HG03378 (cell line): Measurements from ENCODE around the gene ATL3.
"Not testable (repeated sequence)": the region's sequence is repeated elsewhere in the genome, so short reads cannot be mapped to it uniquely, and the experiment has no call there.

Experiments
- ATAC-seq: cut with Tn5 transposase; IDR thresholded peaks from one replicate; pipeline ENCODE4 v1.9.1; 2021; ENCODE audit warnings: mild to moderate bottlenecking, moderate library complexity; ENCODE audit not compliant: unreplicated experiment

ATL3 gene

GRCh38 chr11:63623513-63624140, 47.5 kb downstream of the ATL3 start:
- no peak for ATAC-seq

DNA sequence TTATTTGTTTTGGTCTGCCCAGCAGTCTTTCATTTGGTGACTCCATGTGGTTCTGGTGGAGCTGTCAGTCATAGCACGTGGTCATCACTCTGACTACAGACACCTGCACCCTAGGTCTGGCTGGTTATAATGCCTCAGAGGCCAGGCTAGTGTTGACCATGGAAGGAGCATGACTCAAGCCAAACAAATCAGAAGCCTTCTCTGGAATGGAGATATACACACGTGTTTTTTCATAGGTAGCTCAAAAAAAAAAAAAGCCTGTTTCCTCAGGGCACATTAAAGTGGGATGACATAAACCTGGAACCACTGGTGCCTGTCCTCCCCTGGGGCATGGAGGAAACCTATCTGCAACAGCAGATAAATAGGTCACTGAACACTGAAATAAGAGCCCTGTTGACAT, 48.9 kb downstream of the ATL3 start:
- ATAC-seq: no peak

DNA sequence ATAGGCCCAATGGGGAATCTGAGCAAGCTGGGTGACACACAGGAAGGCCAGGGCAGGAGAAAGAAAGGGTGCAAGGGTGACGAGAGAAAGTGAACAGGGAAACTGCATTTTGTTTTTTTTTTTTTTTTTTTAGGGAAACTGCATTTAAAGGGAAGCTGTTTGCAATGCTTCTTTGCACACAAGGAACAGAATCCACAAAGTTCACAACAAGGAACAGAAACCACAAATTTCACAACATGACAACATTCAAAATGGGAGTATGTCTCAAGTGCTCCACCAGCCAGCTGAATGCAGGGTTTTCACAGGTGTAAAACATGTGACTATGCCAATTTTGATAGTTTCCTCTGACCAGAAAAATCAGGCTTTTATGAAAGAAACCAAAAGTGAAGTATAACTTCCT, 50.1 kb downstream of the ATL3 start:
- no peak for ATAC-seq

GRCh38 chr11:63619967-63620366, 51.2 kb downstream of the ATL3 start:
- no peak for ATAC-seq

DNA sequence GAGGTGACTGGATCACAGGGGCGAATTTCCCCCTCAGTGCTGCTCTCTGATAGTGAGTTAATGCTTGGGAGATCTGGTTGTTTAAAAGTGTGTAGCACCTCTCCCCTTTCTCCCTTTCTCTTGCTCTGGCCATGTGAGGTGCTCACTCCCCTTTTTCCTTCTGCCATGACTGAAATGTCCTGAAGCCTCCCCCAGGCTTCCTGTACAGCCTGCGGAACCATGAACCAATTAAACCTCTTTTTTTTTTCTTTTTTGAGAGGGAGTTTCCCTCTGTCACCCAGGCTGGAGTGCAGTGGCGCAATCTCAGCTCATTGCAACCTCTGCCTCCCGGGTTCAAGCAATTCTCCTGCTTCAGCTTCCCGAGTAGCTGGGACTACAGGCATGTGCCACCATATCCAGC, 53.5 kb downstream of the ATL3 start:
- ATAC-seq: not testable (repeated sequence)

- no peak for ATAC-seq
These were observed 54.2 kb downstream of the ATL3 start for GRCh38 chr11:63616953-63617352.

GRCh38 chr11:63614136-63614671, 57.0 kb downstream of the ATL3 start, which contains the start of gene PLAAT3:
Gene PLAAT3 (minus strand): TSS chr11:63614433. CDS start chr11:63614014, 419 bp downstream.
- ATAC-seq: no peak

GRCh38 chr11:63613517-63614135, 57.5 kb downstream of the ATL3 start:
- ATAC-seq: no peak

- no peak for ATAC-seq
These were observed 59.0 kb downstream of the ATL3 start for GRCh38 chr11:63612181-63612580.

DNA sequence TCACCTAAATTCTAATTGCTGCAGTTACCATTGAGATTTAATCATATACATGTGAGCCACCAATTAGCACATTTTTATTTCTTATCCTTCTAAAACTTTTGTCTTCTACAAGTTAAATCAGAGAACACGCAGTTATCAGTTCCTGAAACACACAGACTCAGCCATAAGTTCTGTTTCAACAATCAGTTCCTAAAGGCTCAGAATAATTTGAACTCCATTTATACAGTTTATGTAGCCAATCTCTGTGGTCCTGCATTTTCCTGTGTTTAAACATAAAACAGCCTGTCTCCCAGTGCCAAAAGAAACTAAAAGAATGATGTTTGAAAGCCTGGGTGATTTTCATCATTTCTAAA, 59.8 kb downstream of the ATL3 start:
- no peak for ATAC-seq

GRCh38 chr11:63610604-63611394, 60.4 kb downstream of the ATL3 start:
- ATAC-seq: no peak

- no peak for ATAC-seq
These were observed 61.1 kb downstream of the ATL3 start for GRCh38 chr11:63609971-63610580.

- ATAC-seq: no peak
These were observed 61.6 kb downstream of the ATL3 start for GRCh38 chr11:63609536-63609935.

DNA sequence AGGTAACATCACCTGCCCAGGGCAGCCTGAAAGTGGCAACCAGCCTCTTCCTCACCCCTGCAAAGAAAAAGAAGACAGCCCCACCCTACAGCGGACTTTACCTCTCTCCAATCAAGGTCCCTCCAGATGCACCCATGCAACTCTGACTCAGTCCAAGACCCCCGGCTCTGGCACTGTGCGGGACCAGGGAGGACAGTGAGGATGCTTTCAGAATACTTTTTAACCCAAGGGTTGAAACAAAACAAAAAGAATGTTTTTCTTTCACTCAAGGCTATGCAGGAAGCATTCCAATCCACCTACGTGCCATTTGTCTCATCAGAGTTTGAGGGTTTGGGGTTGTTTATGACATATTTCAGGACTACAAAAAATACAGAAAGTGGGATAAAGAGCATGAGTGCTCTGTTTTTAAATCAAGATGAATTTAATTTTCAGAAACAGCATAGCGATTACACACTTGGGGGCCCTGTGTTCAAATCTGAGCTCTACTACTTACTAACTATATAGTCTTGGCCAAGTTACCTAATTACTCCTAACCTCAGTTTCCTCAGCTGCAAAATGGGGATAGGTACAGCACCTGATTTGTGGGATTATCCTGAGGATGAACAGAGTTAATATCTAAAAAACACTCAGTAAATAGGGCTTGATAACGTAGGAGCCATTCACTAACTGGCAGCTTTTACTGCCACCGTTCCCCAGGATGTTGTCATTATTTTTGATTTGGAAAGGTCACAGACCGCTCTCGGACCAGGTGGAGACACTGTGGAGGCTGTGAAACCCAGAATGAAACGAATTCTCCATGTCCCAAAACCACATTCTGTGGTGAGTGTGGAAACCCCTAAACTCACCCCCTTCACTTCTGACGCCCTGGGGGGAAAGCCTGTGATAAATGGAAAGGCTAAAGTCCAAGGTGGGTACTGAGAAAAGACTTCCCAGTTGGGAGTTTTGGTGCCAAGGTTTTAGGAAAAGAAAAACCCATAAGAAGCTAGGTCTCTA, 62.5 kb downstream of the ATL3 start:
- ATAC-seq: no peak

GRCh38 chr11:63603180-63603518, 68.0 kb downstream of the ATL3 start:
- ATAC-seq: no peak

DNA sequence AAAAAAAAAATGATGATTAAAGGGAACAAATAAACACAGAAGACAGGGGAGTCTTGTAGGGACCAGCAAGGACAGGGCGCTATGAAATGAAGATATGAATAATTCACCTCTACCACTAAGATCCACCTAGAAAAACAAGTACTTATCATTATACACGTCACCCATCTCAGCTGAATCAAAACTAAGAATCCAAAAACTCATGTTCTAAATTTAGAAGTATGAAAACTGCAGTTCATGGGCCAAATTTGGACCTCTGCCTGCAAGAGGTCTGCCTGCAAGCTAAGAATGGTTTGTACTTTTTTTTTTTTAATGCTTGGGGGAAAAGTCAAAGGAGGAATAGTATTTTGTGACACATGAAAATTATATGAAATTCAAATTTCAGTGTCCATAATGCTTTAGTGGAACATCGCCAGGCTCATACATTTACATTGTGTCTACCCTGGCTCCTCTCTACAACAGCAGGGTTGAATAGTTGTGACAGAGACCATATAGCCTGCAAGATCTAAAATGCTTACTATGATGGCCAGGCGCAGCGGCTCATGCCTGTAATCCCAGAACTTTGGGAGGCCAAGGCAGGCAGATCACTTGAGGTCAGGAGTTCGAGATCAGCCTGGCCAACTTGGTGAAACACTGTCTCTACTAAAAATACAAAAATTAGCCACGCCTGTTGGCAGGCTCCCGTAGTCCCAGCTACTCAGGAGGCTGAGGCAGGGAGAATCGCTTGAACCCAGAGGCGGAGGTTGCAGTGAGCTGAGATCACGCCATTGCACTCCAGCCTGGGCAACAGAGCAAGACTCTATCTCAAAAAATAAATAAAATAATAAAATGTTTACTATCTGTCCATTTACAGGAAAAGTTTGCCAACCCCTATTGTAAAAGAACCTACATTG, 68.6 kb downstream of the ATL3 start:
- ATAC-seq: not testable (repeated sequence)

DNA sequence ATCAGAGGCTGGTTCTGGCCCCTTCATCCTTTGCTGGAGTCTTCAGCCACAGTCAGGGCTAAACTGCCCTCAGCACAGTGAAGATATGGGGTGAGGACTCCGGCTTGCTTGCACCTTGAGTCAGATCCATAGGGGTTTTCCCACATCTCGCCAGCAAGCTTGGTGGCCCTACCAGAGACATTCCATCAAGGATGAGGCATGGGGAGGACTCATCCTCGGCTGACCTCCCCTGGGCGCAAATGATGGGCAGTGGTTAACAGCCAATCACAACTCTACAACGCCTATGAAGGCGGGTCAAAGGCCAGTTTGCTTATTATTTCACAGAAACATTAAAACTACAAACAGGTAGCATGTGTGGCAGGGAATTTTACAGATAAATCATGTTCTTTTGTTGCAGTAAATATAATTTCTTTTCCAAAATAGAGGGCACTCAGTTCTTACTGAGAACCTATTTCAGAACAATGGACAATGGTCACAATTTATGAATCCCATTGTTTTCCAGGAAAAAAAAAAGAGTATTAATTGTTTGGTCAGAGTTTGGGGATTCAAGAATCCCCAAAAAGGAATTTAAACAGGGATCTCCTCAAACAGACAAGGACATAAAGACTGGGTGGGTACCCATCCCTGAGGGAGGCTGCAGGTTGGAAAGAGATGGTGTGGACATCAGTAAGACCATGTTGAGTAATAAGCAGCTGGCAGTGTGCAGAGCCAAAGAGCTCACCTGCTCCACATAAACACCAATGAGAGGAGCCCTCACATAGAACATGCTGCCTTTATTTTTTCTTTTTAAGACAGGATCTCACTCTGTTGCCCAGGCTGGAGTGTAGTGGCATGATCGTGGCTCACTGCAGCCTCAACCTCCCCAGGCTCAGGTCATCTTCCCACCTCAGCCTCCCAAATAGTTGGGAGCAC, 71.7 kb downstream of the ATL3 start:
- no peak for ATAC-seq

DNA sequence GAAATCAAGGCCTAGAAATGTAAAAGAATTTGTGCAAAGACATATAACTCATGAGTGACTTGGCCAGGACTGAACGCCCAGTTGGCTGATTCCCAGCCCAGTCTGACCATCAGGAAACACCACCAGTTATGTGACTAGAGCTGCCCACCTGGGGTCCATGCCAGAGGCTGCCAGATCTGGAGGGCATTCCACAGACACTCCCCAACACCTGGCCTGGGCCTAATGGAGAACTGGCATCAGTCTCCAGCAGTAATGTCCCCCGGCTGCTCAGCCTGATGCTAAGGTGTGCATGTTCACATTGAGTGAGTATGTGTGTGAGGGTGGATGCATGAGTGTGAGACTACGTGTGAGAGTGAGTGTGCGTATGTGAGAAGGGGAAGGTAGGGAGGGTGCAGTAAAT, 72.6 kb downstream of the ATL3 start:
- ATAC-seq: no peak
